HG02973 (cell line): ENCODE measurements around the gene PSMD4.
A peak's percentile ranks its signal among the peaks of the same experiment; 100 is the strongest.
"Not testable (repeated sequence)": the region's sequence is repeated elsewhere in the genome, so short reads cannot be mapped to it uniquely, and the experiment has no call there.

Experiments
- ATAC-seq: cut with Tn5 transposase; IDR thresholded peaks from one replicate; pipeline ENCODE4 v1.9.1; 2021; ENCODE audit warnings: moderate library complexity; ENCODE audit not compliant: unreplicated experiment

PSMD4 gene

DNA sequence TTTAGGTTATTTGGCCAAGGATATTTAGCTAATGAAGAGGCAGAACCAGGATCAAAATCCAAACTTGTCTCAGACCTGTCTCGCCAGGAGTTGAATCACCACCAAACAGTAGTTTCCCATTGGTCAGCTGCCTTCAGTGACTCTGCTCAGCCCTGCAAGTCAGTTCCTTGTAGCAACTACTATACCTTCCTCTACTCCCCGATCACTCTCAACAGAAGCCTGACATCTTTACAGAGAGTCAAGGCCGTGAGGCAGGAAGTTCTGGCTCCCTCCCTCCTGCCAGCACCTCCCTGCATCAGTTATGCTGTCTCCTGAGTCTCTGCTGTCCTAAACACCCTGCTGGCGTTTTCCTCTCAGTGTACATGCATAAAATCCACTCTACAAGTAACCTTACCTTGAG, 13.2 kb downstream of the PSMD4 start:
- no peak for ATAC-seq

DNA sequence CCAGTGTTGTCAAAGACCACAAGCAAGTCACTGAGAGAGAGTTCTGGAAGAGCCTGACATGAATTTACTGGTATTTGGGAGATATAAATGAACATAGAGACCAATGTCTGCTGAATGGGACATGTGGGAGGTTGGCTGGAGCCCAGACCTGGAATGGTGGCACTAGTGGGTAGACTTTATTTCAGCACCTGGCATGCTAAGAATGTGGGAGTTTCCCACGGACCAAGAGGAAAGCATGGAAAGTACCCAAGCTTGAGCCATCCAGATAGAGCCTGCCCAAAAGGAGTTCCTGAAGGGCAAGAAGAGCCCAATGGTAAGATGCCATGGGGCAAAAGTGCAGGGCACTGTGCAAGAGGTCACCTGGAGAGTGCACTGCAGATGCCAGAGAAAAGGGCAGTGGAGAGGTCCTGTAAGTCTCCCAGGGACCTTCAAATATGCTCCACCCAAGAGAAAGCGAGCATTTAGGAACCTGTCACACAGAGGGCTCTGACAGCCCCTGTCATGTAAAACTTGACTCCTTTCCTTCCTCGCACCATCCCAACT, 19.5 kb downstream of the PSMD4 start:
- ATAC-seq, result no peak

DNA sequence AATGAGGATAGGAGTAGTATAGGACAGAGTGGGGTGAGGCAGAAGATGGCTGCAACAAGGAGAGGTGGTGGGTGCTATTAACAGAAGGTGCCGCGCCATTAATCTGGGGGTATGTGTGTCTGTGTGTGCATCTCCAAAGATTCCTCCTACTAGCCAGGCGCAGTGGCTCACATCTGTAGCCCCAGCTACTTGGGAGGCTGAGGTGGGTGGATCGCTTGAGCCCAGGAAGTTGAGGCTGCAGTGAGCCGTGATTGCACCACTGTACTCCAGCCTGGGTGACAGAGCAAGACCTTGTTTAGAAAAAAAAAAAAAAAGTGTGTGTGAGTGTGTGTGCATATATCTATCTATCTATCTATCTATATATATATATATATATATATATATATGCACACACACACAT, 20.8 kb downstream of the PSMD4 start:
- ATAC-seq, result not testable (repeated sequence)

DNA sequence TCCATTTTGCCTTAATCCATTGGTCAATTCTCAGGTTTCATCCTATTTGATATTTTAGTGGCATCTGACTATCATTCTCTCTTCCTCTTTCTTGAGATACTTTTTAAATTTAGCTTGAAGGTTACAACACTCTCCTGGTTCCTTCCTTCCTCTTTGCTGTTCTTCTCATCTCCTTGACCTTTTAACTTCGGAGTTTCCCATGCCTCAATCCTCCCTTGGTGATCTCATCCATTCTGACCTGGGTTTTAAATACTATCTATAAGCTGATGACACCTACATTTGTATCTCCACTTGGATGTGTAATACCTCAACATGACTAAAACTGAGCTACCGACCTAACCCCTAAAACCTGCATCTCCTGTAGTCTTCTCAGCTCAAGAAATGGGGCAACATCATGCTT, 22.7 kb downstream of the PSMD4 start:
- ATAC-seq, result no peak

DNA sequence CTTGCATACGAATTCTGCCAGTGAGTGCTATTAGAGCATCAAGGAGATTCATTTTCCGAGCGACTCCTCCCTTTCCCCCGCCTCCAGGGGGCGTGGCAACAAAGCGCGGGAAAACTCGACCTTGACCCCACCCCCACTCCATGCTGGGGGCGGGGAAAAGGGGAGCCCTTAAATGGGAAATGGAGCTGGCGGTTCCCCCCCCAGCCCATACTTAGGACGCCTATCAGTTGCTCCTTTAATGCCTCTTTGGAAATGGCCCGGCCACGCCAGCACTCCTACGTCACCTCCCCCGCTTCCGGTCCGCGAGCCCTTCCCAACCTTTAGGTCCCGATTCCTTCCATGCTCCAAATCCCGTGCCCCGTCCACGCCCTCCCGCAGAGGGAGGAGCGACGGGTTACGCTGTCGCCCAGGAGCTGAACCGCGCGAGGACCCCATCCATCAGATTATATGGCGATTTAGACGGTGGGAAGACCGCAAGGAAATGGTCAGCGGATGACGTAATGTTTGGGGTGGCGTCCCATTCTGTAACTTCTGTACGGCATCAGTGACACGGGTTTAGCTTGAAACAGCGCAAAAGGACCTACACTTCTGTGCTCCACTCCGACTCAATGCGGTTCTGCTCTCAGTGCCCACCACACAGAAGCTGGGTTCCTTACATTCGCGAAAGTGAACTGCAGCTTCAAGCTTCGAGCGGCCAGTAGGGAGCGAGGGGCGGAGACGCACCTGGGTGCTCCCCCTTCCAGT, 26.9 kb downstream of the PSMD4 start:
- ATAC-seq, result peak; percentile 31

DNA sequence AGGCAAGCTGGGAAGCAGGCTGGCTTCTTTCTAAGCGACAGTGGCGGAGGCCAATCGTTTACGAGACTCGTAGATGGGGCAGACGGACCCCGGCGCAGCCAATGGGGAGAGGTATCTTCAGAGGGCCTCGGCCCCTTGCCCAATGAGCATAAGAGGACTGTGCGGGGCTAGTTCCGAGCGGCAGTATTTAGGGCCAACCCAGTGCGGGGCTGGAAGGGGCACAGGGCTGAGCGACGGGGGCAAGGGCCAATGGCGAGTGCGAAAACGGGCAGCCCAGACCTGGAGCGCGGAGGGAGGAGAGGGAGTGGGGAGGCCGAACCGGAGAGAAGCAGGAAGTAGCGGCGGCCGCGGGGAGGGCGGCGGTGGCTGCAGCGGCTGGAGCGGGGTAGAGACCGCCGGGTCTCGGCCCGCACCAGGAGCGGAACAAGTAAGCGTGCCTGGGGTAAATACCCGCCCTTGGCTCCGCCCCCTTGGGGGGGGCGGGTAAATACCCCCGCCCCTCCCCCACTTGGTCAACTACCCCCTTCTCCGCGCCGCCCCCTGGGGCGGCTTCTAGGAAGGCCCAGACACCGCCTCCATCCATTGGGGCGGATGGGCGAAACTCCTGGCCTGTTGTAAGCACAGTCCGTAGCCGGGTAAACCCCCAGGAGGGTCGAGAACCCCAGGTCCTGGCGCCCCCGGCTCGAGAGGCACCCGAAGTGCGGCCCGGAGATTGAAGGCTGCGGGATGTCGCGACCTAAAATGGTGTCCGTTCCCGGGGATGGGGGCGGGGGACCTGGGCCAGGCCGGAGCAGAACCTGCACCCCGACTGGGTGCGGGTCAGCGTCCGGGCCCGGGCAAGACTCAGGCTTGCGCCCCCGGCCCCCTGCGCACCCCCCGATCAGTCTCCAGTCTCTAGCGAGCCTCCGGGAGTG, 27.7 kb downstream of the PSMD4 start, which contains the start of gene ZNF687:
Gene ZNF687, plus strand, starts transcription at position 331 of the 914 bp plus-strand sequence. CDS start 3,993 bp downstream, outside the sequence.
- peak; percentile 76 for ATAC-seq

DNA sequence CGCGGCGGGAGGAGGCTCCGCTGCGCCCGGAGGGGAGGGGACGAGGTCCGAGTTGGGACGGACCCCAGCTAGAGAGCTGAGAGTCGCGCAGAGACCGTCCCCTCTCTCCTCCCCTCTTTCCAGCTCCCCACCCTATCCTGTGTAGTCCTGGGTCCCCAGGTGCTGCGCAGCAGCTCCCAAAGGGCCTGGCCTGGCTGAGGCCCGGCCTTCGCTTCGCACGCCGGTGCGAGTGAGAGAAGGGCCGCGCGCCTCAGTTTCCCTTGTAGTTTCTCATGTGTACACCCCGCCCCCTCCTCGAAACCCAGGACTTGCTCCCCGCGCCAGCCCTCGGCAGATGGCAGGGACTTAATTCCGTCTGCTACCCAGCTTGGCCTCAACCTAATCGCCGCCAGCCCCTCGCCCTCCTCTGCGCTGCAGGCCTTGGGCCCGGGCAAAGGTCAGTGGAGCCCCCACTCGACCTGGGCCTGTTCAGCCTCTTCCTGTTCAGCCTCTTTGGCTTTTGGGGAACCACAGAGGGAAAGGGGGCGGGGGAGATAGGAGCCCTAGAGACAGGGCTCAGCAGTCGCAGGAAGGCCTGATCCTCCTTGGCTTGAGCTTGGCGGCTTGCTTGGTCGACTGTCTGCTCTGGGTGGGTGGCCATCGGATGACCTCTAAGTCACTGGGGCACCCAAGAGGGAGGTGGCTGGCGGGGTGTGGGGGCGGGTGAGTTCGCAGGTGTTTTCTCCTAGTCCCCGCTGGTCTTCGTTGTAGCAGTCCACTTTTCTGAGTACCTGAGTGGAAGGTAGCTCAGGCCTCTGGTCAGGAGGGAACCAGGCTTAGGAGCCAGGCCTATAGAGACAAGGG, 28.6 kb downstream of the PSMD4 start:
- no peak for ATAC-seq

DNA sequence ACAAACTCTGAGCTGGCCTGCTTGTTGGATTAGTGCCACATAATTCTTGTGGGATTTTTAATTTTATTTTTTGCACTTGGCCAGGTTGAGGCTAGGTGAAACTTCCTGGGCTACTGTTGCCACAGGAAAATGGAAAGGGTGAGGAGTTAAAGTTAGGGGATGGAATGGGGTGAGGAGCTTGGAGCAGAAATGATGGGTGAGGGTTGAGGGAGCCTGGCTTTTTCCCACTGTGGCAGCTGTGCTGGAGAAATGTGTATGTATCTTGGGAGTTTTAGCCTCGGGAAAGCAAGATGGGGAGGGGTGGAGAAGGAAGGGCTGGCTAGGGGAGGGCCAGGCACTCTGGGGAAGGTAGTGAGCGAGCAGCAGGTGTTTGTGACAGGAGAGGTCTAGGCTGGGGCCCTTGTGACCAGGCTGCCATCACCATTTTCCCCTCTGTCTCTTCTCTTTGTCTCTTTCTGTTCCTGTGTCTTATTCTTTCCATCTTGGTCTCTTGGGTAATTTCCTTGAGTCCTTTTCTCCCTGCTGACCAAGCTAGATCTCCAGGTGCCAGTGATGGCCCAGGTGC, 29.6 kb downstream of the PSMD4 start:
- ATAC-seq, result no peak

DNA sequence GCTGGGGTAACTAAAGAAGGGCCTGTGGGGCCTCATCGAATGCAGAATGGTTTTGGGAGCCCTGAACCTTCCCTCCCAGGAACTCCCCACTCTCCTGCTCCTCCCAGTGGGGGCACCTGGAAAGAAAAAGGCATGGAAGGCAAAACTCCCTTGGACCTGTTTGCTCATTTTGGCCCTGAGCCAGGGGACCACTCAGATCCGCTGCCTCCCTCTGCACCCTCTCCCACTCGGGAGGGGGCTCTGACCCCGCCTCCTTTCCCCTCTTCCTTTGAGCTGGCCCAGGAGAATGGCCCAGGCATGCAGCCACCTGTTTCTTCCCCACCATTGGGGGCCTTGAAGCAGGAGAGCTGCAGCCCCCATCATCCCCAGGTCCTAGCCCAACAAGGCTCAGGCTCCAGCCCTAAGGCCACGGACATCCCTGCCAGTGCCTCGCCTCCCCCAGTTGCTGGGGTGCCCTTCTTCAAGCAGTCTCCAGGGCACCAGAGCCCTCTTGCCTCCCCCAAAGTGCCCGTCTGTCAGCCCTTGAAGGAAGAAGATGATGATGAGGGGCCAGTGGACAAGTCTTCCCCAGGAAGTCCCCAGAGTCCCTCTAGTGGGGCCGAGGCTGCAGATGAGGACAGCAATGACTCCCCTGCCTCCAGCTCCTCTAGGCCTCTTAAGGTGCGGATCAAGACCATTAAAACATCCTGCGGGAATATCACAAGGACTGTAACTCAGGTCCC, 32.2 kb downstream of the PSMD4 start:
- ATAC-seq, result no peak

DNA sequence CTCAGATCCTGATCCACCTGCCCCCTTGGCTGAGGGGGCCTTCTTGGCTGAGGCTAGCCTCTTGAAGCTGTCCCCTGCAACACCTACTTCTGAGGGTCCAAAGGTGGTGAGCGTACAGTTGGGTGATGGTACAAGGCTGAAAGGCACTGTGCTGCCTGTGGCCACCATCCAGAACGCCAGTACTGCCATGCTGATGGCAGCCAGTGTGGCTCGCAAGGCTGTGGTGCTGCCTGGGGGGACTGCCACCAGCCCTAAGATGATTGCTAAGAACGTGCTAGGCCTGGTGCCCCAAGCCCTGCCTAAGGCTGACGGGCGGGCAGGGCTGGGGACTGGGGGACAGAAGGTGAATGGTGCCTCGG, 32.8 kb downstream of the PSMD4 start:
- ATAC-seq, result no peak

DNA sequence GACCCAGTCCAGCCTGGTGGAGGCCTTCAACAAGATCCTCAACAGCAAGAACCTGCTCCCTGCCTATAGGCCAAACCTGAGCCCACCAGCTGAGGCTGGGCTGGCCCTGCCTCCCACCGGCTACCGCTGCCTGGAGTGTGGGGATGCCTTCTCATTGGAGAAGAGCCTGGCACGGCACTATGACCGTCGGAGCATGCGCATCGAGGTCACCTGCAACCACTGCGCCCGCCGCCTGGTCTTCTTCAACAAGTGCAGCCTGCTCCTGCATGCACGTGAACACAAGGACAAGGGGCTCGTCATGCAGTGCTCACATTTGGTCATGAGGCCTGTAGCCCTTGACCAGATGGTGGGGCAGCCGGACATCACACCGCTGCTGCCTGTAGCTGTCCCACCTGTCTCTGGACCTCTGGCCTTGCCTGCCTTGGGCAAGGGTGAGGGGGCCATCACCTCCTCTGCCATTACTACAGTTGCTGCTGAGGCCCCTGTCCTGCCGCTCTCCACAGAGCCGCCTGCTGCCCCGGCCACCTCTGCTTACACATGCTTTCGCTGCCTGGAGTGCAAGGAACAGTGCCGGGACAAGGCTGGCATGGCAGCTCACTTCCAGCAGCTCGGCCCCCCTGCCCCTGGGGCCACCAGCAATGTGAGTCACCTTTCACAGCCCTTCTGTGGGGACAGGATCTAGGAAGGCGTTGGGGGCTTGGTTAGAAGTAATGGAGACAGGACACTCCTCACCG, 33.4 kb downstream of the PSMD4 start:
- no peak for ATAC-seq

DNA sequence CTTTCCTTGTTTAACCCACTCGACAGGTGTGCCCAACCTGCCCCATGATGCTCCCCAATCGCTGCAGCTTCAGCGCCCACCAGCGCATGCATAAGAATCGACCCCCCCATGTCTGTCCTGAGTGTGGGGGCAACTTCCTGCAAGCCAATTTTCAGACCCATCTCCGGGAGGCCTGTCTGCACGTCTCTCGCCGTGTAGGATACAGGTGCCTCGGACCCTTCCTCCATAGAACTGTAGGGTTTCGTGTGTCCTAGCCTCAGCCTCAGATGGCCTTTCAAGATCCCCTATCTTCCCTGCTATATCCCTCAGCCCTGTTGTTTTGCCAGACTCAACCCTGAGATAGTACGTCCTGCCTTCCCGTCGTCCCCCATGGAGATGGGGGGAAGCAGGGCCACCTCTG, 34.0 kb downstream of the PSMD4 start:
- no peak for ATAC-seq

DNA sequence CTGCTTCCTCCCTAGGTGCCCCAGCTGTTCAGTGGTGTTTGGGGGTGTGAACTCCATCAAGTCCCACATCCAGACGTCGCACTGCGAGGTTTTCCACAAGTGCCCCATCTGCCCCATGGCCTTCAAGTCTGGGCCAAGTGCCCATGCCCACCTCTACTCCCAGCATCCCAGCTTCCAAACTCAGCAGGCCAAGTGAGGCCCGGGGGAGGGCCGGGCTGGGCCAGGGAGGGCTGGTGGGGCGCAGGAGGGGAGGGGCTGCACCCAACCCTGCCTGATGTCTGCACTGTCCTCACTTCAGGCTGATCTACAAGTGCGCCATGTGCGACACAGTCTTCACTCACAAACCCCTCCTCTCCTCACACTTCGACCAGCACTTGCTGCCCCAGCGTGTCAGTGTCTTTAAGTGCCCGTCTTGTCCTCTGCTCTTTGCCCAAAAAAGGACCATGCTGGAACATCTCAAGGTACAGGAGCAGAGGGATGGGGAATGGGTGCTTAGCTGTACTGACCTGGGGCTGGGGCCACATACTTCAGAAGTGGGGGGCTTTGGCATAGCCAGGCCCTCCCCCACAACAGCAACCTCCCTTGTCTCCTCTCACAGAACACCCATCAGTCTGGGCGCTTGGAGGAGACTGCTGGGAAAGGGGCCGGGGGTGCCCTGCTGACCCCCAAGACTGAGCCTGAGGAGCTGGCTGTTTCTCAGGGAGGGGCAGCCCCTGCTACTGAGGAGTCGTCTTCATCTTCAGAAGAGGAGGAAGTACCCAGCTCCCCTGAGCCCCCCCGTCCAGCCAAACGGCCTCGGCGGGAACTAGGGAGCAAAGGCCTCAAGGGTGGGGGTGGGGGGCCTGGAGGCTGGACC, 34.8 kb downstream of the PSMD4 start:
- no peak for ATAC-seq

DNA sequence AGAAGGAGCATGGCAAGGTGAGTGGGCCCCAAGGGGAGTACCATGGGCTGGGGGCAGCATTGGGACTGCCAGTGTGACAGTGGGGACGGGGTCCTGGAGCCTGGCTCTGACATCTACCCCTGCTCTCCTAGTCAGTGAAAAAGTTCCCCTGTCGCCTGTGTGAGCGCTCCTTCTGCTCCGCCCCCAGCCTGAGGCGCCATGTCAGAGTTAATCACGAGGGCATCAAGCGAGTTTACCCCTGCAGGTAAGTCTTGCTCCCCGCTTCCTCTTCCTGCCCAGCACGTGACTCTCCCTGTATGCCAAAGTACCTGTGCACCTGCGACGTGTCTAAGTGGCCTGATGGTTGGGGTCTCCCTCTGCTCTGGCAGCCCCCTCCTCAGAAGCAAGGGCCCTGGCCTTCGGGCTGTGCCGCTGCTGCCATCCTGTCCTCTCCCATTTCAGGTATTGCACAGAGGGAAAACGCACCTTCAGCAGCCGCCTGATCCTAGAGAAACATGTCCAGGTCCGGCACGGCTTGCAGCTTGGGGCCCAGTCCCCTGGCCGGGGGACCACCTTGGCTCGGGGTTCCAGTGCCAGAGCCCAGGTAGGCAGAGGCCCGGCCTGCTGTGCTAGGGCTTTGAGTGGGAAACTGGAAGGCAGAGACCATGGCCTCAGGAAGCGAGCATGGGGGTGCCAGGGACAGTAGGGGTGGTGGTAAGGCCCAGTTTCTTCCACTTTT, 35.6 kb downstream of the PSMD4 start:
- ATAC-seq, result no peak

DNA sequence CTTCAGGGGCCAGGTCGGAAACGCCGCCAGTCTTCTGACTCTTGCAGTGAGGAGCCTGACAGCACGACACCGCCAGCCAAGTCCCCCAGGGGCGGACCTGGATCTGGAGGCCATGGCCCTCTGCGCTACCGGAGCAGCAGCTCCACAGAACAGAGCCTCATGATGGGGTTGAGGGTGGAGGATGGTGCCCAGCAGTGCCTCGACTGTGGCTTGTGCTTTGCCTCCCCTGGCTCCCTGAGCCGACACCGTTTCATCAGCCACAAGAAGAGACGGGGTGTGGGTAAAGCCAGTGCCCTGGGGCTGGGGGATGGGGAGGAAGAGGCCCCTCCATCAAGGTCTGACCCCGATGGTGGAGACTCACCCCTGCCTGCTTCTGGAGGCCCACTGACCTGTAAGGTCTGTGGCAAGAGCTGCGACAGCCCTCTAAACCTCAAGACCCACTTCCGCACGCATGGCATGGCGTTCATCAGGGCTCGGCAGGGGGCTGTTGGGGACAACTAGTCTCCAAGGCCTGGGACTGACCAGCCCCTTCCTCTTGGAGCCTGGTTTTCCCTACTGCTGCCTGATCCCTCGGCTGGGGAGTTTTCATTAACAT, 36.3 kb downstream of the PSMD4 start:
- no peak for ATAC-seq

DNA sequence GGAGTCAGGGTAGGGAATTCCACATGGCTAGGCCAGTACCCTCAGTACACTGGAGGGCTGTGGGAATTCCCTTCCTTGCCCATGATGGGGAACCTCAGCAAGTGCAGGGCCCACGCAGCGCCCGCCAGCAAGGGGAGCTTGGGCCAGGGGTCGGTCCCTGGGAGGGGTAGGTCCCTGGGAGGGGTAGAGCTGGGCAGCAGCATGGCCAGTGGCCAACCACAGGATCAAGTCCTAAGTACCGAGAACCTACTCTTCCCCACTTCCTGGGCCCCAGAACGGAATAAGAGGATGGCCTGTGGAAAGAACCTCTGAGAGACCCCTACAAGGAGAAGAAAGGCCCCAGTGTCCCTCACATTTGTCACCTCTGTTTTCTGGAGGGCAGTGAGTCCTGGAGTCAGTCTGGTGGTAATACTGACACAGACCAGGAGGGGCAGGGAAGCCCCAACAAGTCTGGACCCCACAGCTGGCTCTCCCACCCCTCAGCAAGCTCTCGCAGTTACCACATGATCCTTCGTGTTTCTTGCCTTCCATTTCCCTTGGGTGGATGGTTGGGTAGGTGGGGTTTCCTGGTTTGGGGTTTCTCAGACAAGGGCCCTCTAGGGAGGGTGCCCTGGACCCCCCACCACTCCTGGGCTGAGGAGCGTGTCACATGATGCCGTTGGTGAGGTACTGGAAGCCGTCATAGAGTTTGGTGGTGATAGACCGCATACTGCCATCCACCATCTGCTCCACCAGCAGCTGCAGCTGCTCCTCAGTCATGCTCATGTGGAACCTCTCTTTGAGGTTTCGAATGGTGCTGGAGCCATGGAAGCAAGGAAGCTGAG, 37.9 kb downstream of the PSMD4 start:
- ATAC-seq, result no peak
